ENCODE results near the gene SCART1.

GRCh38 chr10:133439517-133440461 is 14.0 kb upstream of the SCART1 start:
- TF ChIP-seq CTCF (IDR thresholded peaks at IDR 0.05), result no peak
- TF ChIP-seq POLR2A (IDR thresholded peaks at IDR 0.05), result no peak
